DOHH2 (cell line): ENCODE results near the gene CTNNAL1.
A peak's percentile ranks its signal among the peaks of the same experiment; 100 is the strongest.
"Not testable (repeated sequence)": the region's sequence is repeated elsewhere in the genome, so short reads cannot be mapped to it uniquely, and the experiment has no call there.

ENCODE experiments used
- H3F3A ChIP-seq: fragments of 200-600 bp; sonication (generic), shearing (Covaris generic); 2 replicates; pipeline ENCODE4 v1.6.0; 2016; ENCODE audit warnings: antibody characterized with exemption, mild to moderate bottlenecking; ENCODE audit not compliant: control insufficient read depth, insufficient read depth
- H3K27ac ChIP-seq: fragments of 200-600 bp; sonication (generic); 2 replicates; pipeline ENCODE4 v1.5.1; 2014; ENCODE audit warnings: low read depth, mild to moderate bottlenecking, low read length, moderate library complexity
- H3K27me3 ChIP-seq: fragments of 200-600 bp; sonication (generic); 2 replicates; pipeline ENCODE4 v1.6.1; 2014; ENCODE audit warnings: mild to moderate bottlenecking, low read length, mixed read lengths; ENCODE audit not compliant: control insufficient read depth
- H3K36me3 ChIP-seq: fragments of 200-600 bp; sonication (generic); 2 replicates; pipeline ENCODE4 v1.6.1; 2014; ENCODE audit warnings: mild to moderate bottlenecking, low read length, moderate library complexity, mixed read lengths; ENCODE audit not compliant: control insufficient read depth
- H3K4me1 ChIP-seq: fragments of 200-600 bp; sonication (generic); 2 replicates; pipeline ENCODE4 v1.6.1; 2014; ENCODE audit warnings: mild to moderate bottlenecking, low read length, mixed read lengths; ENCODE audit not compliant: control insufficient read depth
- H3K4me2 ChIP-seq: fragments of 200-600 bp; sonication (generic); 2 replicates; pipeline ENCODE4 v1.6.0; 2014; ENCODE audit warnings: mild to moderate bottlenecking, low read length, moderate library complexity
- H3K4me3 ChIP-seq: fragments of 200-600 bp; sonication (generic); 2 replicates; pipeline ENCODE4 v1.5.1; 2014; ENCODE audit warnings: mild to moderate bottlenecking, low read length, mixed read lengths
- H3K79me2 ChIP-seq: fragments of 200-600 bp; sonication (generic); 2 replicates; pipeline ENCODE4 v1.6.1; 2014; ENCODE audit warnings: mild to moderate bottlenecking, low read length, mixed read lengths; ENCODE audit not compliant: control insufficient read depth
- H3K9me2 ChIP-seq: fragments of 200-600 bp; sonication (generic); replicated peaks from 2 replicates; pipeline ENCODE4 v1.6.1; 2014; ENCODE audit warnings: mild to moderate bottlenecking, low read length, mixed read lengths; ENCODE audit not compliant: control insufficient read depth
- H3K9me3 ChIP-seq: fragments of 200-600 bp; sonication (generic); 2 replicates; pipeline ENCODE4 v1.6.1; 2014; ENCODE audit warnings: antibody characterized with exemption, low read length, mixed read lengths; ENCODE audit not compliant: control insufficient read depth, insufficient read depth
- H4K20me1 ChIP-seq: fragments of 200-600 bp; sonication (generic); 2 replicates; pipeline ENCODE4 v1.6.0; 2014; ENCODE audit warnings: low read depth, mild to moderate bottlenecking, antibody characterized with exemption, low read length, moderate library complexity; ENCODE audit not compliant: control insufficient read depth, insufficient read depth
- CTCF ChIP-seq: fragments of 200-600 bp; sonication (generic); IDR thresholded peaks from one replicate; pipeline ENCODE4 v1.5.1; 2014; ENCODE audit warnings: antibody characterized with exemption, mild to moderate bottlenecking, low read depth, low read length; ENCODE audit not compliant: poor library complexity, severe bottlenecking
- EZH2phosphoT487 ChIP-seq: fragments of 200-600 bp; sonication (generic); IDR thresholded peaks from 2 replicates; pipeline ENCODE4 v1.6.1; 2017; ENCODE audit warnings: borderline replicate concordance, mild to moderate bottlenecking, antibody characterized with exemption, low read length, moderate library complexity, mixed read lengths

Gene CTNNAL1, protein sequence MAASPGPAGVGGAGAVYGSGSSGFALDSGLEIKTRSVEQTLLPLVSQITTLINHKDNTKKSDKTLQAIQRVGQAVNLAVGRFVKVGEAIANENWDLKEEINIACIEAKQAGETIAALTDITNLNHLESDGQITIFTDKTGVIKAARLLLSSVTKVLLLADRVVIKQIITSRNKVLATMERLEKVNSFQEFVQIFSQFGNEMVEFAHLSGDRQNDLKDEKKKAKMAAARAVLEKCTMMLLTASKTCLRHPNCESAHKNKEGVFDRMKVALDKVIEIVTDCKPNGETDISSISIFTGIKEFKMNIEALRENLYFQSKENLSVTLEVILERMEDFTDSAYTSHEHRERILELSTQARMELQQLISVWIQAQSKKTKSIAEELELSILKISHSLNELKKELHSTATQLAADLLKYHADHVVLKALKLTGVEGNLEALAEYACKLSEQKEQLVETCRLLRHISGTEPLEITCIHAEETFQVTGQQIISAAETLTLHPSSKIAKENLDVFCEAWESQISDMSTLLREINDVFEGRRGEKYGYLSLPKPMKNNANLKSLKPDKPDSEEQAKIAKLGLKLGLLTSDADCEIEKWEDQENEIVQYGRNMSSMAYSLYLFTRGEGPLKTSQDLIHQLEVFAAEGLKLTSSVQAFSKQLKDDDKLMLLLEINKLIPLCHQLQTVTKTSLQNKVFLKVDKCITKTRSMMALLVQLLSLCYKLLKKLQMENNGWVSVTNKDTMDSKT

GRCh38 chr9:109012876-109013678 lies at the start of gene CTNNAL1:
Gene CTNNAL1 (minus strand): TSS chr9:109013499. CDS start chr9:109013442, 57 bp downstream.
- no peak for TF ChIP-seq CTCF
- TF ChIP-seq EZH2phosphoT487, result no peak
- no peaks in the 10 kb centered on the region; the same call in 1 of the 2 replicates for H3K36me3 ChIP-seq
- no peaks in the 10 kb centered on the region for H3K27me3 ChIP-seq
- H3K9me2 ChIP-seq, result no peaks in the 10 kb centered on the region
- peaks cover 23% of the 10 kb centered on the region for H3K4me1 ChIP-seq
- no peaks in the 10 kb centered on the region for H3K9me3 ChIP-seq
- H3K4me2 ChIP-seq, result peak within 1 kb of the TSS; percentile 74
- peaks cover 44% of the 10 kb centered on the region for H3K79me2 ChIP-seq
- H3F3A ChIP-seq, result peaks cover 27% of the 10 kb centered on the region
- H3K4me3 ChIP-seq, result peak within 1 kb of the TSS; percentile 77
- no peak within 1 kb of the TSS for H3K27ac ChIP-seq
- H4K20me1 ChIP-seq, result peaks cover 3% of the 10 kb centered on the region

DNA sequence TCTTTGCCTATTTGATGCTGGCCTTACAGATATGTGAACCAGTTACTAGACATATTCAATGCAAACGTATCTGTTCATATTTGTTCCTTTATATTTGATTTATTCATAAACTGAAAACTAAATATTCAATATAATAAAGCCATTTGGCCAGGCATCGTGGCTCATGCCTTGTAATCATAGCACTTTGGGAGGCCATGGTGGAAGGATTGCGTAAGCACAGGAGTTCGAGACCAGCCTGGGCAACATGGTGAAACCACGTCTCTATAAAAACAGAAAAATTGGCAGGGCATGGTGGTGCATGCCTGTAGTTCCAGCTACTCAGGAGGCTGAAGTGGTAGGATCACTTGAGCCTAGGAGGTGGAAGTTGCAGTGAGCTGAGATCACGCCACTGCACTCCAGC lies 49.2 kb upstream of the CTNNAL1 start:
- H3K27ac ChIP-seq, result no peak overlapping the region
- no peaks in the 10 kb centered on the region for H4K20me1 ChIP-seq
- no peaks in the 10 kb centered on the region for H3K9me2 ChIP-seq
- no peaks in the 10 kb centered on the region for H3K27me3 ChIP-seq
- no peaks in the 10 kb centered on the region for H3K9me3 ChIP-seq
- H3K36me3 ChIP-seq, result peaks cover 74% of the 10 kb centered on the region
- no peaks in the 10 kb centered on the region for H3K79me2 ChIP-seq
- no peak overlapping the region for H3K4me2 ChIP-seq
- no peak for TF ChIP-seq CTCF
- no peak for TF ChIP-seq EZH2phosphoT487
- no peaks in the 10 kb centered on the region for H3F3A ChIP-seq
- H3K4me1 ChIP-seq, result no peaks in the 10 kb centered on the region
- no peak overlapping the region for H3K4me3 ChIP-seq

DNA sequence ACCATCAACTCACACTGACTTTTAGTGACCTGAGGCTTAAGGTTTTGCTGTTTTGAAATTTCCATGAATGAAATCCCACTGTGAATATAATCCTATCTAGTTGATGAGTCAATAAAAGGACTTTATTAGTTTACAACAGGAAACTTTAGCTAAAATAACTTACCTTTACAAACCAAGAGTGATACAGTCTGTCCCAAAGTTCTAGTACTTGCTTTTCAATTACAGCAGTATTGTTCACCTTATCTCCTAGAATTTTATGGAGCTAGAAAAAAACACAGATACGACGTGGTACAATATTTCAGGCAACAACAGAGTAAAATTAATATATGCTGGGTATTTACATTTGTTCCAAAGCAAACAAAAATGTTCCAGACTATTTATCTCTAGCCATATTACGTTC lies 46.9 kb upstream of the CTNNAL1 start:
- H3F3A ChIP-seq, result no peaks in the 10 kb centered on the region
- H3K79me2 ChIP-seq, result no peaks in the 10 kb centered on the region
- H3K4me2 ChIP-seq, result no peak overlapping the region
- no peaks in the 10 kb centered on the region for H3K9me3 ChIP-seq
- H3K9me2 ChIP-seq, result no peaks in the 10 kb centered on the region
- H4K20me1 ChIP-seq, result no peaks in the 10 kb centered on the region
- peaks cover 75% of the 10 kb centered on the region for H3K36me3 ChIP-seq
- TF ChIP-seq EZH2phosphoT487 (no peak), CTCF (no peak)
- H3K27ac ChIP-seq, result no peak overlapping the region
- H3K27me3 ChIP-seq, result no peaks in the 10 kb centered on the region
- no peaks in the 10 kb centered on the region for H3K4me1 ChIP-seq
- H3K4me3 ChIP-seq, result no peak overlapping the region

- H3F3A ChIP-seq, H3K79me2 ChIP-seq, H3K4me1 ChIP-seq, H3K27me3 ChIP-seq, H3K4me2 ChIP-seq, H3K9me2 ChIP-seq, H4K20me1 ChIP-seq, H3K9me3 ChIP-seq, H3K27ac ChIP-seq, H3K4me3 ChIP-seq: not testable (repeated sequence)
- H3K36me3 ChIP-seq, result peaks cover 83% of the 10 kb centered on the region
These were observed 39.8 kb upstream of the CTNNAL1 start for GRCh38 chr9:109053121-109053520.
